H1 (cell line): ENCODE data around the gene USH2A.

Source experiments
- BACH1 ChIP-seq: IDR thresholded peaks from 2 replicates; pipeline ENCODE4 v1.6.1; 2012; ENCODE audit warnings: low read length, improper control_type of control experiment
- CBX8 ChIP-seq: fragments of 300-800, 300-1000 bp; sonication (generic); IDR thresholded peaks from 2 replicates; pipeline ENCODE4 v1.7.1; 2016; ENCODE audit warnings: low read depth, low read length, borderline replicate concordance
- CHD7 ChIP-seq: fragments of 300-600 bp; sonication (generic); IDR thresholded peaks from 2 replicates; pipeline ENCODE4 v1.7.1; 2012; ENCODE audit warnings: low read length, moderate library complexity, mild to moderate bottlenecking, inconsistent platforms; ENCODE audit not compliant: insufficient replicate concordance
- CTCF ChIP-seq, 3 experiments: IDR thresholded peaks; 1 replicate in 2 of 3; 2 replicates in 1 of 3; pipeline versions ENCODE4 v1.5.1 to v1.6.1; 2011; ENCODE audit warnings: low read length in 3 of 3, mild to moderate bottlenecking in 3 of 3, inconsistent platforms in 2 of 3, low read depth in 1 of 3, moderate library complexity in 1 of 3; ENCODE audit not compliant: insufficient read depth in 1 of 3; ENCODE audit errors: control extremely low read depth in 1 of 3
- EZH2 ChIP-seq: fragments of 200-600 bp; sonication (generic); IDR thresholded peaks from 2 replicates; pipeline ENCODE4 v1.7.1; 2012; ENCODE audit warnings: low read depth, mild to moderate bottlenecking, moderate library complexity, low read length, inconsistent platforms; ENCODE audit not compliant: severe bottlenecking
- JUN ChIP-seq: IDR thresholded peaks from 2 replicates; pipeline ENCODE4 v1.6.1; 2011; ENCODE audit warnings: low read depth, mild to moderate bottlenecking, improper control_type of control experiment, low read length
- MAX ChIP-seq: IDR thresholded peaks from 2 replicates; pipeline ENCODE4 v1.6.1; 2012; ENCODE audit warnings: inconsistent platforms
- PHF8 ChIP-seq: fragments of 200-600 bp; sonication (generic); conservative IDR thresholded peaks from 2 replicates; pipeline ENCODE4 v1.7.1; 2012; ENCODE audit warnings: low read depth, mild to moderate bottlenecking, inconsistent platforms, low read length, moderate library complexity
- POLR2A ChIP-seq, 2 experiments: IDR thresholded peaks; 1 replicate in 1 of 2; 2 replicates in 1 of 2; pipeline ENCODE4 v1.6.1; 2011; ENCODE audit warnings: low read depth in 2 of 2, low read length in 2 of 2, mild to moderate bottlenecking in 2 of 2; ENCODE audit errors: control extremely low read depth in 1 of 2
- SRF ChIP-seq: IDR thresholded peaks from 2 replicates; pipeline ENCODE4 v1.6.1; 2011; ENCODE audit warnings: mild to moderate bottlenecking, low read depth, low read length, moderate library complexity
- TAF1 ChIP-seq: IDR thresholded peaks from 2 replicates; pipeline ENCODE4 v1.6.1; 2011; ENCODE audit warnings: mild to moderate bottlenecking, low read depth, low read length
- ZNF274 ChIP-seq: IDR thresholded peaks from 2 replicates; pipeline ENCODE4 v1.7.0; 2012; ENCODE audit warnings: low read length, borderline replicate concordance; ENCODE audit errors: extremely low read depth
- TF ChIP-seq, protein P1 (sequence below): IDR thresholded peaks from 2 replicates; pipeline ENCODE4 v1.6.1; 2011; ENCODE audit warnings: low read depth, mild to moderate bottlenecking, low read length; ENCODE audit not compliant: insufficient read depth

GRCh38 chr1:216086678-216087077, 336.6 kb downstream of the USH2A start:
- TF ChIP-seq POLR2A (IDR thresholded peaks at IDR 0.05; ENCODE audit: control extremely low read depth in 1 of 2, low read depth in 2 of 2, low read length in 2 of 2) (no peak), MAX (no peak), ZNF274 (no peak), CBX8 (no peak), CTCF (IDR thresholded peaks at IDR 0.05; ENCODE audit: control extremely low read depth in 1 of 3, insufficient read depth in 1 of 3, low read depth in 1 of 3, low read length in 3 of 3) (no peak), BACH1 (no peak), SRF (no peak), EZH2 (no peak), JUN (no peak), PHF8 (no peak), TAF1 (no peak), CHD7 (no peak)
- TF ChIP-seq, protein P1, sequence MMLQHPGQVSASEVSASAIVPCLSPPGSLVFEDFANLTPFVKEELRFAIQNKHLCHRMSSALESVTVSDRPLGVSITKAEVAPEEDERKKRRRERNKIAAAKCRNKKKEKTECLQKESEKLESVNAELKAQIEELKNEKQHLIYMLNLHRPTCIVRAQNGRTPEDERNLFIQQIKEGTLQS: no peak
